A673 (cell line): ENCODE data around the gene PHACTR3. TPM values are rescaled to one million over a fixed set of nuclear protein-coding genes. Genes with fewer than 3 reads are reported as not detected.

Experiments
- BruUV-seq: library from RNA; stranded (reverse); fragments of 400-500 nt; replicated peaks from 2 replicates; lab custom pipeline; 2021; lab: Mats Ljungman, UMichigan
- CTCF ChIA-PET: fragments of 300-600 bp; sonication (Branson Sonifier 250); formaldehyde crosslinking; loops from one replicate; lab custom pipeline; 2022; ENCODE audit warnings: antibody characterized with exemption; lab: Charles Lee
- POLR2A ChIA-PET: fragments of 300-600 bp; sonication (Branson Sonifier 250); formaldehyde crosslinking; loops from one replicate; lab custom pipeline; 2022; ENCODE audit warnings: antibody characterized with exemption; ENCODE audit not compliant: low non-redundant PET; lab: Charles Lee
- DNase-seq: peaks from one replicate; pipeline ENCODE4 v3.0.0-alpha.2; 2015; ENCODE audit warnings: low spot score
- H3K27ac ChIP-seq: fragments of 200-600 bp; sonication (generic); 2 replicates; pipeline ENCODE4 v1.5.1; 2016; ENCODE audit warnings: mixed run types, low read depth, mild to moderate bottlenecking, mixed read lengths, antibody characterized with exemption, low read length; ENCODE audit not compliant: poor library complexity, severe bottlenecking
- H3K27me3 ChIP-seq: fragments of 200-600 bp; sonication (generic); replicated peaks from 2 replicates; pipeline ENCODE4 v1.6.1; 2017; ENCODE audit warnings: mixed run types, low read depth, mild to moderate bottlenecking, mixed read lengths, antibody characterized with exemption, low read length; ENCODE audit not compliant: insufficient read depth, poor library complexity
- H3K36me3 ChIP-seq: fragments of 200-600 bp; sonication (generic); 2 replicates; pipeline ENCODE4 v1.6.1; 2016; ENCODE audit warnings: mixed run types, mild to moderate bottlenecking, mixed read lengths, antibody characterized with exemption, low read length; ENCODE audit not compliant: insufficient read depth, poor library complexity, severe bottlenecking
- H3K4me1 ChIP-seq: fragments of 200-600 bp; sonication (generic); 2 replicates; pipeline ENCODE4 v1.6.1; 2017; ENCODE audit warnings: mixed run types, mild to moderate bottlenecking, mixed read lengths, antibody characterized with exemption, low read length; ENCODE audit not compliant: insufficient read depth, poor library complexity, severe bottlenecking
- H3K4me3 ChIP-seq: fragments of 200-600 bp; sonication (generic); 2 replicates; pipeline ENCODE4 v1.5.1; 2016; ENCODE audit warnings: low read depth, mixed run types, mild to moderate bottlenecking, mixed read lengths, low read length; ENCODE audit not compliant: poor library complexity, severe bottlenecking
- H3K9me3 ChIP-seq: fragments of 200-600 bp; sonication (generic); 2 replicates; pipeline ENCODE4 v1.6.1; 2016; ENCODE audit warnings: mixed run types, low read depth, mild to moderate bottlenecking, mixed read lengths, antibody characterized with exemption, low read length; ENCODE audit not compliant: poor library complexity, severe bottlenecking
- EZH2 ChIP-seq: fragments of 200-600 bp; sonication (generic); IDR thresholded peaks from 2 replicates; pipeline ENCODE4 v1.6.1; 2017; ENCODE audit warnings: borderline replicate concordance, low read depth, mild to moderate bottlenecking, mixed read lengths, antibody characterized with exemption, low read length; ENCODE audit not compliant: poor library complexity, severe bottlenecking
- intact Hi-C: fragments of 100-400 bp; cut with micrococcal nuclease; formaldehyde crosslinking; loops from one replicate; pipeline ENCODE4 v1.10.0; 2022; ENCODE audit not compliant: unreplicated experiment
- total RNA-seq: library from RNA; stranded (reverse); gene quantifications from 2 replicates; pipeline ENCODE4 v1.2.3, GENCODE V29; 2021
- TF ChIP-seq, protein P1 (sequence below): fragments of 300-800, 200-600 bp; sonication (generic); conservative IDR thresholded peaks from 2 replicates; pipeline ENCODE4 v1.5.1; 2017; ENCODE audit warnings: low read depth, mild to moderate bottlenecking, antibody characterized with exemption, low read length, moderate library complexity, mixed read lengths

PHACTR3 gene
- total RNA-seq, 1 experiment from 2014 or later, result 0.17 TPM

DNA sequence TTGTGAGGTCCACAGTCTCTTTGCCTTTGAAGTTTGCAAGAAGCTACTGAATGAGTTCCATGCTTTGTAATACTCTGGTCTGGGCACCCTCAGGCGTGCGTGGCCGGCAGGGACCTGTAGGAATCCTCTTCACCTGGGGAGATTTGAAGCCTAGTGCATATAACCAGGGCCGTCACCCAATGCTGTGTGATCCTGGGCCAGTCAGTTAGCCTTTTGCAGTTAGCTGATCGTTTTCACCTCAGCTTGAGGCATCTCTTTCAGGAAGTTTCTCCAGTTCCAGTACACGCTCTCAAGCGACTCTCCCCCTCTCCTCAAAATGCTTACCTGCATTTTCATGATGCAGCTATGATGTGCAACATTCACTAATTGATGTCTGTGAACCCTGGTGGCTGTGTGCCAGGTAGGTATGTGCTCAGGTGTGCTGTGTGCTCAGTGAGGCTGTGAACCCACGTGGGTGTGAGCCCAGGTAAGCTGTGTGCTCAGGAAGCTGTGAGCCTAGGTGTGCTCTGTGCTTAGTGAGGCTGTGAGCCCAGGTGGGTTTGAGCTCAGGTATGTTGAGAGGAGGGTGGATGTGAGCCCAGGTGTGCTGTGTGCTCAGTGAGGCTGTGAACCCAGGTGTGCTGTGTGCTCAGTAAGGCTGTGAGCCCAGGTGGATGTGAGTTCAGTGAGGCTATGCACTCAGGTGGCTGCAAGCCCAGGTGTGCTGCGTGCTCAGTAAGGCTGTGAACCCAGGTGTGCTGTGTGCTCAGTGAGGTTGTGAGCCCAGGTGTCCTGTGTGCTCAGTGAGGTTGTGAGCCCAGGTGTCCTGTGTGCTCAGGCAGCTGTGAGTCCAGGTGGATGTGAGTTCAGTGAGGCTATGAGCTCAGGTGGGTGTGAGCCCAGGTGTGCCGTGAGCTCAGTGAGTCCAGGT is 120.4 kb downstream of the PHACTR3 start:
- H3K9me3 ChIP-seq, result no peaks in the 10 kb centered on the region

DNA sequence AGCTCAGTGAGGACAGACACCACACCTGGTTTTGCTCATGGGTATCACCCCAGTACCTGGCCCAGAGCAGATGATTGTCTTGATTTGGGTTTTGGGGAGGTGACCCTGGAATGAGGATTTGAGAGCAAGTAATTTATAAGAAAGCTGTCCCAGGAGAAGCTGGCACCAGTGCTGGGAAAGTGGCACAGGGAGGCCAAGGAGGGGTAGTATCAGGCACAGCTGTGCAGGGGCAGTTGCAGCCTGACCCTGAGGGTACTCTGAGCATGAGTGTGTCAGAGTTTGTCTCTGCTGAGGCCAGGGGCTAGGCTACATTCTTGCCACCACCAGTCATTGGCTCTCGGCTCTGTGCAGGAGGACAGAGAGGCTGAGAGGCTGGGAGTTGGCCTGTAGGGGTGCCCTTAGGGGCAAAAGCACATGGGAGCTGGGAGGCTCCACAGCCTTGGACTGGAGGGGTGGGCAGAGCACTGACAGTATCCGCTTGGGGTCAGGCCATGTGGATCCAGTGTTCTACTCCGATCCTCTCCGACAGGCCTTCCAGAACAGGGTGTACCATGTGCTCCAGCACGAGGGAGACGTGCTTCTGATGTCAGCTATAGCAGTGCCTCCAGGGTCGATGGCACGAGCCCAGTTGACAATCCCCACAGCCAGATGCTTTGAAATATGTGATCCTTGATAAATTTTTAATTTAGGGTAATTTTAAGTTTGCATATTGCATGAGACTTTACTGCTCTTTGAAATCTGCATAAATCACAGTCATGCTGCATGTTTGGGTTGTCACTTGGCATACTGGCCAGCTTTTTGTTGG is 121.3 kb downstream of the PHACTR3 start:
- H3K4me3 ChIP-seq, result no peak overlapping the region
- intact Hi-C loops, result no loop called here
- H3K27ac ChIP-seq, result no peak overlapping the region
- ChIA-PET POLR2A (no interaction called here), CTCF (no interaction called here)
- no TSS peak for BruUV-seq
- no peaks in the 10 kb centered on the region for H3K4me1 ChIP-seq
- no peaks in the 10 kb centered on the region for H3K9me3 ChIP-seq
- H3K36me3 ChIP-seq, result no peaks in the 10 kb centered on the region
- DNase-seq, result no peak
- no peaks in the 10 kb centered on the region for H3K27me3 ChIP-seq
- TF ChIP-seq, protein P1, sequence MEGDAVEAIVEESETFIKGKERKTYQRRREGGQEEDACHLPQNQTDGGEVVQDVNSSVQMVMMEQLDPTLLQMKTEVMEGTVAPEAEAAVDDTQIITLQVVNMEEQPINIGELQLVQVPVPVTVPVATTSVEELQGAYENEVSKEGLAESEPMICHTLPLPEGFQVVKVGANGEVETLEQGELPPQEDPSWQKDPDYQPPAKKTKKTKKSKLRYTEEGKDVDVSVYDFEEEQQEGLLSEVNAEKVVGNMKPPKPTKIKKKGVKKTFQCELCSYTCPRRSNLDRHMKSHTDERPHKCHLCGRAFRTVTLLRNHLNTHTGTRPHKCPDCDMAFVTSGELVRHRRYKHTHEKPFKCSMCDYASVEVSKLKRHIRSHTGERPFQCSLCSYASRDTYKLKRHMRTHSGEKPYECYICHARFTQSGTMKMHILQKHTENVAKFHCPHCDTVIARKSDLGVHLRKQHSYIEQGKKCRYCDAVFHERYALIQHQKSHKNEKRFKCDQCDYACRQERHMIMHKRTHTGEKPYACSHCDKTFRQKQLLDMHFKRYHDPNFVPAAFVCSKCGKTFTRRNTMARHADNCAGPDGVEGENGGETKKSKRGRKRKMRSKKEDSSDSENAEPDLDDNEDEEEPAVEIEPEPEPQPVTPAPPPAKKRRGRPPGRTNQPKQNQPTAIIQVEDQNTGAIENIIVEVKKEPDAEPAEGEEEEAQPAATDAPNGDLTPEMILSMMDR, result no peak
- TF ChIP-seq EZH2, result no peak

More for the DNA sequence above, 120.4 kb downstream of the PHACTR3 start:
- intact Hi-C loops, result no loop called here
- Histone ChIP-seq H3K27me3 (no peaks in the 10 kb centered on the region), H3K4me3 (no peak overlapping the region), H3K27ac (no peak overlapping the region), H3K36me3 (no peaks in the 10 kb centered on the region), H3K4me1 (no peaks in the 10 kb centered on the region)
- POLR2A ChIA-PET, result no interaction called here
- TF ChIP-seq, protein P1, result no peak
- TF ChIP-seq EZH2, result no peak
- no peak for DNase-seq
- CTCF ChIA-PET, result no interaction called here
- no TSS peak for BruUV-seq

DNA sequence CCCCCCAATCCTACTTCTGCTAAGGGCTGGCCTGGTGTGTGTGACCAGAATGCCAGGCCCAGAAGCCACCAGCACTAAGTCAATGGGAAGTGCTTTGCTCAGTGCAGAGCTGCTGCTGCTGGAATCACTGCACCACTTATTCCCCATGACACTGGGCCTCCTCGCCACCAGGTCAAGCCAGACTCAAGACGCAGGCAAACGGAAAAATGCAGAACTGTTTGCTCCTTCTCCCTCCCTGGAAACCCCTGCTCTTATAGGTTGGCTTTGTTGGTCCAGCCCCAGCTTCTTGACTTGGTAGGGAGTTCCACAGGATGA is 121.9 kb downstream of the PHACTR3 start:
- Histone ChIP-seq H3K4me1 (no peaks in the 10 kb centered on the region), H3K27ac (no peak overlapping the region), H3K4me3 (no peak overlapping the region), H3K9me3 (no peaks in the 10 kb centered on the region), H3K36me3 (no peaks in the 10 kb centered on the region), H3K27me3 (no peaks in the 10 kb centered on the region)
- BruUV-seq, result no TSS peak
- CTCF ChIA-PET, result no interaction called here
- POLR2A ChIA-PET, result no interaction called here
- intact Hi-C loops, result no loop called here
- TF ChIP-seq EZH2, result no peak
- TF ChIP-seq, protein P1, result no peak
- no peak for DNase-seq
